Ectodermal cell (in vitro differentiated cells): ENCODE measurements around the gene OR1L1. TPM values are rescaled to one million over a fixed set of nuclear protein-coding genes. Genes with fewer than 3 reads are reported as not detected.

Source experiments
- H3K27ac ChIP-seq: 2 replicates; pipeline ENCODE4 v1.7.0; 2013; ENCODE audit warnings: mild to moderate bottlenecking, low read depth, low read length; ENCODE audit not compliant: insufficient read depth, poor library complexity, severe bottlenecking
- H3K27me3 ChIP-seq: 2 replicates; pipeline ENCODE4 v1.7.0; 2013; ENCODE audit warnings: mild to moderate bottlenecking, low read length; ENCODE audit not compliant: insufficient read depth, control insufficient read depth, poor library complexity, severe bottlenecking
- H3K36me3 ChIP-seq: one replicate; pipeline ENCODE4 v1.7.0; 2013; ENCODE audit warnings: low read length; ENCODE audit not compliant: control insufficient read depth, insufficient read depth
- H3K4me1 ChIP-seq: one replicate; pipeline ENCODE4 v1.7.0; 2013; ENCODE audit warnings: low read length; ENCODE audit not compliant: control insufficient read depth, insufficient read depth
- H3K4me3 ChIP-seq: 2 replicates; pipeline ENCODE4 v1.7.0; 2013; ENCODE audit warnings: low read depth, low read length, control low read depth; ENCODE audit not compliant: insufficient read depth
- H3K9me3 ChIP-seq: 2 replicates; pipeline ENCODE4 v1.7.0; 2013; ENCODE audit warnings: mild to moderate bottlenecking, low read length, moderate library complexity; ENCODE audit not compliant: control insufficient read depth
- WGBS, 2 experiments: methylation state at CpG; one replicate each; pipeline ENCODE4 v1.1.7; 2013; ENCODE audit warnings: missing lambda C conversion rate in 2 of 2; 5-methylcytosine and 5-hydroxymethylcytosine counted together
- polyA plus RNA-seq, 4 experiments: library from polyadenylated mRNA; stranded (reverse); fragments of 50-300 nt; gene quantifications; one replicate each; pipeline ENCODE4 v1.2.3, GENCODE V29; 2013

The OR1L1 gene
- polyA plus RNA-seq (2013, experiment 1 of 4) = not detected
- not detected for polyA plus RNA-seq (2013, experiment 2 of 4)
- polyA plus RNA-seq (2013, experiment 3 of 4) = not detected
- not detected for polyA plus RNA-seq (2013, experiment 4 of 4)

- Histone ChIP-seq H3K36me3 (no peaks in the 10 kb centered on the region), H3K27ac (no peak within 1 kb of the TSS), H3K4me3 (no peak within 1 kb of the TSS), H3K9me3 (no peaks in the 10 kb centered on the region), H3K27me3 (no peaks in the 10 kb centered on the region), H3K4me1 (no peaks in the 10 kb centered on the region)
- WGBS, 2 experiments = 26 to 36% methylated on average over 2 of the region's 2 CpGs
Observed at GRCh38 chr9:122661416-122661815, at the start of gene OR1L1. TSS of gene OR1L1 (plus strand) at chr9:122661716. CDS start at chr9:122661716, 0 bp downstream.

- no peaks in the 10 kb centered on the region for H3K27me3 ChIP-seq
- H3K27ac ChIP-seq = no peak within 1 kb of the TSS
- no peak within 1 kb of the TSS for H3K4me3 ChIP-seq
- no peaks in the 10 kb centered on the region for H3K9me3 ChIP-seq
- H3K36me3 ChIP-seq = no peaks in the 10 kb centered on the region
- WGBS, 2 experiments = no CpG with 5 or more reads among the region's 1 CpG
- no peaks in the 10 kb centered on the region for H3K4me1 ChIP-seq
Observed at GRCh38 chr9:122614362-122614761, 47.2 kb upstream of the OR1L1 start, which contains the start of gene OR1Q1. TSS of gene OR1Q1 (plus strand) at chr9:122614738. CDS start at chr9:122614738, 0 bp downstream.

DNA sequence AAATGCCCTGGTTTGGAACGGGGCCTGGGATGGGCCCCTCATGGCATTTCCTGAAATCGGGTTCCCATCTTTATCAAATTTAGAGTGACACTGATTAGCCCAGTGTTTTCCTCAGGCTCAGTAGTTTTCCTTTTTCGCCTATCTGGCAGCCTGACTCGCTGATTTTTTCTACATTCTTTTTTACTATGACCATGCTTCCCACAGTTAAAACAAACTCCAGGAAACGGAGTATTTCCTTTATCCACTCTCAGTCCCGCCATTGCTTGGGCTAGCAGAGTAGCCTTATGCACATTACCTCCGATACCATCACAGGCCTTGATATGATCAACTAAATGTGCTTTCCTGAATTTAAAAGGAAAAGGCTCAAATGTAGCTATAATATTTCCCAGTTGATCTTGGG is 41.5 kb upstream of the OR1L1 start:
- WGBS, 2 experiments = 73% methylated on average over 7 of the region's 7 CpGs
- H3K9me3 ChIP-seq = peaks cover 6% of the 10 kb centered on the region

DNA sequence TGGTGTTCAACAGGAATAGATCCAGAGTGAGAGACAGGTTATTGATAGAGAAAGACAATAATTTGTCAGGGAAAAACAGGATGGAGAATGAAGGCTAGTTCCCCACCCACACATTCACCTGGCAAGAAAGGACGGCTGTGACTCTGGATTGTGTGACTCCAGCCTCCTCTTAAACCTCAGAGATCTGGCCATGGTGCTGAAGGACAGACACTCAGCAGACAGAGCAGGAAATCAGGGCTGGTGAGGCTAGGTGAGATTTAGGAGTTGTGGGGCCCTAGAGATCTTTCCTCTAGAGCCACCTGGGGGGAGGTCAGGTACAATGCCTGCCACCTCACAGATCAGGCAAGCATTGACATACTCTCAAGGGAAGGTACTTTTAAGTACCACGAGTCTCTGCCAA is 19.3 kb upstream of the OR1L1 start:
- no peaks in the 10 kb centered on the region for H3K36me3 ChIP-seq
- no peak overlapping the region for H3K4me3 ChIP-seq
- no peaks in the 10 kb centered on the region for H3K4me1 ChIP-seq
- peaks cover 6% of the 10 kb centered on the region for H3K9me3 ChIP-seq
- no peaks in the 10 kb centered on the region for H3K27me3 ChIP-seq
- H3K27ac ChIP-seq = no peak overlapping the region
- WGBS, 2 experiments = 40 to 63% methylated on average over 2 of the region's 2 CpGs

More for the DNA sequence above, 41.5 kb upstream of the OR1L1 start:
- no peaks in the 10 kb centered on the region for H3K4me1 ChIP-seq
- H3K27me3 ChIP-seq = no peaks in the 10 kb centered on the region
- H3K36me3 ChIP-seq = no peaks in the 10 kb centered on the region
- no peak overlapping the region for H3K27ac ChIP-seq
- no peak overlapping the region for H3K4me3 ChIP-seq

DNA sequence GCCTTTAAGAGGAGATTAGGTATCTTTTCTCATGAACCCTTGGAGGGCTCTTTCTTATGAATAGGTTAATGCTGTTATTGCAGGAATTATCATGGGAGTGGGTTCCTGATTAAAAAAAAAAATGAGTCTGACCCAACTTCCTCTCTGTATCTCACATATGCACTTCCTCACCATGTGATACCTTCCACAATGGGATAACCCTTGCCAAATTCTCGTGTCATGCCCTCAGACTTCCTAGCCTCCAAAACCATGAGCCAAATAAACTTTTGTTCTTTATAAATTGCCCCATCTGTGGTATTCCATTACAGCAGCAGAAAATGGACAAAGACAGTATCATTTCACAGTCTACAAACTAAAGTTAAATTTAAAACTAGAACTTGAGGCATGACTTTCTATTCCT is 5.1 kb upstream of the OR1L1 start:
- WGBS, 2 experiments = 38 to 44% methylated on average over 1 of the region's 1 CpG
- H3K9me3 ChIP-seq = no peaks in the 10 kb centered on the region
- H3K4me3 ChIP-seq = no peak overlapping the region

DNA sequence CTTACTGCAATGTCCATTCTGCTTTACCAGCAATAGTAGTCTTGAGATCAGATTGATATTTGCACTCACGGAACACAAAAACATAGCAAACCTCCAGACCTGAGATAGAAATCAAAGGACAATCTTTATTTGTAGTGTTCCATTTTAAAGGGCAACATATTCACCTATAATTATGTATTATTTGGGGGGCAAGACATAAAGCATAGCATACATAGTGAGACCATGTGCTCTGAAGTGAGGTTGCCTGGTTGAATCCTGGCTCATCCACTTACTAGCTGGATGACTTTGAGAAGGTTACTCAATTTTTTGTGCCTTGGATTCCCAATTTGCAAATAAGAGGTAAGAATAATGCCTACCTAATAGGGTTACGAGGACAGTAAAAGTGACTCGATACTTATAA is 4.0 kb upstream of the OR1L1 start, which contains the start of gene OR1B1:
OR1B1 (minus strand) TSS at position 101 of the 400 bp plus-strand sequence.
- no peaks in the 10 kb centered on the region for H3K27me3 ChIP-seq
- WGBS, 2 experiments = 80 to 92% methylated on average over 2 to 3 of the region's 3 CpGs
- no peaks in the 10 kb centered on the region for H3K36me3 ChIP-seq
- H3K4me3 ChIP-seq = no peak within 1 kb of the TSS
- H3K27ac ChIP-seq = no peak within 1 kb of the TSS
- H3K4me1 ChIP-seq = no peaks in the 10 kb centered on the region
- H3K9me3 ChIP-seq = no peaks in the 10 kb centered on the region

More for the DNA sequence above, 5.1 kb upstream of the OR1L1 start:
- no peaks in the 10 kb centered on the region for H3K36me3 ChIP-seq
- no peaks in the 10 kb centered on the region for H3K4me1 ChIP-seq
- H3K27me3 ChIP-seq = no peaks in the 10 kb centered on the region
- no peak overlapping the region for H3K27ac ChIP-seq

DNA sequence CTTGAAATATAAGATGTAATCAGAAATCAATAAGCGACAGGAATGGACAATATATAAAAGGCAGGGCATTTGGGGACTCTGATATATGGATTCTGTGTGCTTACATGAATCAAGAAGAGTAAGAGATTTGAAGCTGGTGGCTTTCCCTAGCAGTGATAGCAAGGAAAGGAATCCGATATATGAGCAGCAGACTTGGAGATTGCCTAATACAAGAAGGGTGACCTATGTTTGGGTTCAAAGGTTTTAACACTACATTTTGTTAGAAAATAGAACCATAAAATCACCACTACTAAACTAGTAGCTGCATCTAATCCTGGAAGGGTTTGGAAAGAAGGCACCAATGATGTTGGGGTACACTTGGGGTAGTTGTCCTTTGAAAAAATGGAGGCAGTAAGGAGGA is 11.0 kb downstream of the OR1L1 start:
- H3K27ac ChIP-seq = no peak overlapping the region
- H3K27me3 ChIP-seq = no peaks in the 10 kb centered on the region
- H3K36me3 ChIP-seq = no peaks in the 10 kb centered on the region
- H3K4me1 ChIP-seq = no peaks in the 10 kb centered on the region
- H3K4me3 ChIP-seq = no peak overlapping the region
- WGBS, 2 experiments = 72 to 79% methylated on average over 2 of the region's 2 CpGs
- no peaks in the 10 kb centered on the region for H3K9me3 ChIP-seq

- no peaks in the 10 kb centered on the region for H3K36me3 ChIP-seq
- H3K27ac ChIP-seq = no peak overlapping the region
- peaks cover under 1% of the 10 kb centered on the region for H3K9me3 ChIP-seq
- no peaks in the 10 kb centered on the region for H3K27me3 ChIP-seq
- no peaks in the 10 kb centered on the region for H3K4me1 ChIP-seq
- no peak overlapping the region for H3K4me3 ChIP-seq
Observed at GRCh38 chr9:122684851-122685250, 23.3 kb downstream of the OR1L1 start.

DNA sequence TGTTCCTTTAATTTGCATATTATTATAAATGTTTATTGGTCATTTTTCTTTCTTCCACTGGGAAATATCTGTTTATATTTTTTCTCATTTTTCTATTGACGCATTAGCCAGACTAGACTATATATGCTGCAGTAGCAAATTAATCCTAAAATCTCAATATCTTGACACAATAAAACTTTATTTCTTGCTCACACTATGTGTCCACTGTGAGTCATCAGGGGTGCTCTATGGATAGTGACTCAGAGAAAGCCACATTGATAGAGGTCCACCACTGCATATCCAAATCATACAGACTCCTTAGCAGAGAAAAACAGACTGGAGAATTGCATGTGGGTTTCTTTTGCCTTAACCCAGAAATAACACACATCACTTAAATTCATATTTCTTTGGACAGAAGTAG is 34.2 kb downstream of the OR1L1 start:
- no peaks in the 10 kb centered on the region for H3K4me1 ChIP-seq
- peaks cover 3% of the 10 kb centered on the region for H3K9me3 ChIP-seq
- no peak overlapping the region for H3K27ac ChIP-seq
- H3K4me3 ChIP-seq = no peak overlapping the region
- no peaks in the 10 kb centered on the region for H3K27me3 ChIP-seq
- WGBS, 2 experiments = 86 to 89% methylated on average over 1 of the region's 1 CpG
- H3K36me3 ChIP-seq = no peaks in the 10 kb centered on the region
